K562 (cell line): ENCODE data around the gene HES4.
"Not testable (repeated sequence)": the region's sequence is repeated elsewhere in the genome, so short reads cannot be mapped to it uniquely, and the experiment has no call there.

Source experiments
- COPS2 ChIP-seq: fragments of 450-650 bp; conservative IDR thresholded peaks from 2 replicates; pipeline ENCODE4 v1.6.1; 2016; ENCODE audit warnings: mild to moderate bottlenecking, moderate library complexity
- CTCF ChIP-seq, 3 experiments: IDR thresholded peaks in 2 of 3; conservative IDR thresholded peaks in 1 of 3; 2 replicates each; pipeline ENCODE4 v1.5.1; 2011 to 2012; ENCODE audit warnings: low read length in 3 of 3, mild to moderate bottlenecking in 3 of 3, control low read depth in 2 of 3, improper control_type of control experiment in 1 of 3, inconsistent platforms in 1 of 3, low read depth in 1 of 3, mixed read lengths in 1 of 3, moderate library complexity in 1 of 3; ENCODE audit not compliant: insufficient read depth in 2 of 3
- EZH2 ChIP-seq: IDR thresholded peaks from 2 replicates; pipeline ENCODE4 v1.6.1; 2012; ENCODE audit warnings: low read depth, mild to moderate bottlenecking, inconsistent platforms, low read length, borderline replicate concordance
- FOXA3 ChIP-seq, 2 experiments: fragments of 450-650 bp in 1 of 2; sonication (generic) in 1 of 2; formaldehyde crosslinking; IDR thresholded peaks in 1 of 2; conservative IDR thresholded peaks in 1 of 2; 2 replicates each; pipeline versions ENCODE4 v1.4.0 to v1.8.0; 2020 to 2022; ENCODE audit warnings: mild to moderate bottlenecking in 2 of 2, missing genetic modification reagents in 1 of 2
- MTA3 ChIP-seq: fragments of 450-650 bp; formaldehyde crosslinking; IDR thresholded peaks from 2 replicates; pipeline ENCODE4 v1.6.1; 2017; ENCODE audit warnings: mild to moderate bottlenecking, borderline replicate concordance
- POLR2A ChIP-seq: fragments of 450-650 bp; conservative IDR thresholded peaks from 2 replicates; pipeline ENCODE4 v1.6.1; 2016
- REST ChIP-seq, 2 experiments: fragments of 450-650 bp; formaldehyde crosslinking in 1 of 2; IDR thresholded peaks; 2 replicates each; pipeline versions ENCODE4 v1.4.0 to v1.6.1; 2014 to 2020; ENCODE audit warnings: mild to moderate bottlenecking in 2 of 2, borderline replicate concordance in 1 of 2, low read depth in 1 of 2
- TCF7 ChIP-seq: sonication (generic); IDR thresholded peaks from 2 replicates; pipeline ENCODE4 v1.6.1; 2016; ENCODE audit warnings: antibody characterized with exemption, borderline replicate concordance

- TF ChIP-seq POLR2A; EZH2; COPS2; REST (IDR thresholded peaks at IDR 0.05; ENCODE audit: borderline replicate concordance); REST (CRISPR knock-in tag; IDR thresholded peaks at IDR 0.05; ENCODE audit: low read depth); CTCF (IDR thresholded peaks at IDR 0.05 in 2 of 3, conservative IDR thresholded peaks at IDR 0.05 in 1 of 3; ENCODE audit: insufficient read depth in 2 of 3, low read depth in 1 of 3, low read length in 3 of 3); FOXA3 (CRISPR knock-in tag; conservative IDR thresholded peaks at IDR 0.05 in 1 of 2, IDR thresholded peaks at IDR 0.05 in 1 of 2); TCF7; MTA3: not testable (repeated sequence)
Measured at GRCh38 chr1:988061-988460, 11.8 kb downstream of the HES4 start.
